ENCODE measurements around the gene GABBR2.
A peak's percentile ranks its signal among the peaks of the same experiment; 100 is the strongest.
"Not testable (repeated sequence)": the region's sequence is repeated elsewhere in the genome, so short reads cannot be mapped to it uniquely, and the experiment has no call there.

GABBR2 gene

GRCh38 chr9:98280162-98280561 is 428.6 kb downstream of the GABBR2 start:
- DNase-seq = no peak

- no peak for DNase-seq
Measured at GRCh38 chr9:98276907-98277469, 431.7 kb downstream of the GABBR2 start.

GRCh38 chr9:98275159-98275558 is 433.6 kb downstream of the GABBR2 start:
- no peak for DNase-seq

DNA sequence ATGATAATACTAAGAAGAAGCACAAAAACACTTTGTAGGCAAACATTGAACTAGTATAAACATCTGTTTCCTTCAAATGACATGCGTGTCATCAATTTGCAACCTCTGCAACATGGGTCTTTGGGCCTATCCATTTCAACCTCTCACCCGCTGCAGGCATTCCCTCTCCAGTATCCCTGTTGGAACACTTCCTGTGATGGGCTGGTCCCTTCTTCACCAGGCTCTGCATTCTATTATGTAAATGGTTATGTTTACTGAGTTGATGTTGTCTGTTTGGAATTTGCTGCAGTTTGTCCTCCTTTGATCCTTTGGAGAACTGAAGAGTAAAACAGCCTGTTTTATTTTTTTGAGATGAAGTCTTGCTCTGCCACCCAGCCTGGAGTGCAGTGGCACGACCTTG is 436.7 kb downstream of the GABBR2 start:
- DNase-seq = no peak

- no peak for DNase-seq
Measured at GRCh38 chr9:98271479-98271878, 437.3 kb downstream of the GABBR2 start.

- not testable (repeated sequence) for DNase-seq
Measured at GRCh38 chr9:98270284-98270683, 438.5 kb downstream of the GABBR2 start.

DNA sequence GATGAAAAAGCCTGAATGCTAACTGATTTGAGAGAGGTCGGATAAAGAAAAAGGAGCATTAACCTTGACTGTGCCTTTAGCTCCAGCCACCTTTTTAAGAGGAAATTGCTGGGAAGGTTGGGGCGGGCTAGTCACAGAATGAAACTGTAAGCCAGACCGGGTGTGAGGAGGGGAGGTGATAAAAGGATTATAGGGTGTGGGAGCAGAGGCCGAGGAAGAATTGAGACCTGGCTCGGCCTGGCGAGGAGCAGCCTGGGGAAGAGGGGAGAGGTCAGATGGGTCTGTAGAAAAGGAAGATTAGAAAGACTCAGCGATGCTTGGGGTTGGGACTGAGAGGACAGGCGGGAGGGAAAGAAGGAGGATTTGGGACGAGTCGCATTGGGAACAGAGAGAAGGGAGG is 439.1 kb downstream of the GABBR2 start:
- not testable (repeated sequence) for DNase-seq

DNA sequence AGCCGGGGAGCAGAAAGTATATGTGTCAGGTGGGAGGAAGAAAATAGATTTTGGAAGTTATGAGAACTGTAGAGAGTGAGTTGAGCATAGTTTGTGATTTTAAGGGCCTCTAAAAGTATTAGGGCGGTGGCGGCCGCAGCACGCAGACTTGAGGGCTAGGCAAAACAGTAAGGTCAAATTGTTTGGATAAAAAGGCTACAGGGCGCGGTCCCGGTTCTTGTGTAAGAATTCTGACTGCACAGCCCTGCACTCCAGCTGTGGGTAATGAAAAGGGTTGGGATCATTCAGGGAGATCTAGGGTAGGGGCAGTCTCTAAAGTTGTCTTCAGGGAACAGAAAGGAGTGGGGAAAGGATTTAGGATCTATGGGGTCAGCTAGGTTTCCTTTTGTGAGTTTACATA is 441.2 kb downstream of the GABBR2 start:
- DNase-seq = not testable (repeated sequence)

- DNase-seq = no peak
Measured at GRCh38 chr9:98264516-98264915, 444.2 kb downstream of the GABBR2 start.

DNA sequence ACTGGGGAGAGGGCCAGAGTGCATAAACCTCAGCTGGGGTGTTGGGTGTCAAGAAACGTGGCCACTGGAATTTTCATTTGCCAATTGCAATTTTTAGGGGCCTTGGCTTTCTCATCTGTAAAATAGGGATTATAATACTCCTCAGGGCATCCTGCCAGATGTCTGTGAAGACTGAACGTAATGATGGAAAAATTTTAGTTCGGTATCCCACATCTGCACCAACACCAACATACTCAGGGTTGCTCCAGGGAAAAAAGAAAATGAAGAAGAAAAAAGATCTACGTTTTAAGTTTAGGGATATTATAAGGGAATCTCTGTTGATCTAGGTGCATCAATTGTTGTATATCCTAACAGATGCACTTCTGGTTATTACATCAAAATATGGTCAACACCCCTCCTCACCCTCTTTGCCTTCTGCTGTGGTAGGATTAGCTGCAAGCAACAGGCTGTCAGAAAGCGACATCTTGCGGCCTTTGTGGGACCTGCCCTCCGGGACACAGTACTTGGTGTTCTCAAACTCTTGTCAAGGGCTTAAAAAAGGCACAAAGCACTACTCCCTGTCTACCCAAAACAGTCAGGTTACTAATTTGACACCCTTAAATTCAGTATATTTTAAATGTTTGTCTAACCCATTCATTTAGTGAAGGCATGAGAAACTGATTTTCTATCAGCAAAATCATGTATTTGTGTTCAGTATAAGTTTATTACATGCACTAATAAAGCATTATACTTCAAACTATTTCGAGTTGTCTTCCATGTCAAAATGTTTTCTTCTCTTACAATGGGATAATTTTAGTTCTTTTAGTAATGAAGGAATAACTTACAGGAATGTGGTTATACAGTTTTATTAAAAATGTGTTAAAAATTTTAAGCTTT is 445.0 kb downstream of the GABBR2 start:
- peak; percentile 76 for DNase-seq

- DNase-seq = no peak
Measured at GRCh38 chr9:98263080-98263479, 445.7 kb downstream of the GABBR2 start.

DNA sequence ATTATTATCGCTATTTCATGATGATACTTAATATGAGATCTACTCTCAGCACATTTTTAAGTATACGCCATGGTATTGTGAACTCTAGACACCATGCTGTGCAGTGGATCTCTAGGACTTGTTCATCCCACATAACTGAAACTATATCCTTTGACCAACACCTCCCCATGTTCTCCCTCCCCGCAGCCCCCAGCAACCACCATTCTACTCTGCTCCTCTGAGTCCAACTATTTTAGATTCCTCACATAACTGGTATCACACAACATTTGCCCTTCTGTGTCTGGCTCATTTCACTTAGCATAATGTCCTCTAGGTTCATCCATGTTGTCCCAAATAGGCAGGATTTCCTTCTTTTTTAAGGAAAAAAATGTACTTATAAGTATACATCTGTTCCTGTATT is 446.7 kb downstream of the GABBR2 start:
- DNase-seq = peak; percentile 27

DNA sequence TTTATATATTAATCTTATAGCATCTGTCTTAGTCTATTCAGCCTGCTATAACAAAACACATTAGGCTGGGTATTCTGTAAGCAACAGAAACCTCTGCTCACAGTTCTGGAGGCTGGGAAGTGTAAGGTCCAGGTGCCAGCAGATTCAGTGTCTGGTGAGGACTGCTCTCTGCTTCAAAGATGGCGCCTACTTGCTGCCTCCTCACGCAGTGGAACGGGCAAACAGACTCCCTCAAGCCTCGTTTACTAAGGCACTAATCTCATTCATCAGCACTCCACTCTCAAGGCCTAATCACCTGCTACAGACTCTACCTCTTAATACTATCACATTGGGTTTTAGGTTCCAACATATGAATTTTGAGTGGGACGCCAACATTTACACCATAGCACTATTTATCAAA is 448.1 kb downstream of the GABBR2 start:
- DNase-seq = no peak

- DNase-seq = no peak
Measured at GRCh38 chr9:98259791-98260190, 448.9 kb downstream of the GABBR2 start.

DNA sequence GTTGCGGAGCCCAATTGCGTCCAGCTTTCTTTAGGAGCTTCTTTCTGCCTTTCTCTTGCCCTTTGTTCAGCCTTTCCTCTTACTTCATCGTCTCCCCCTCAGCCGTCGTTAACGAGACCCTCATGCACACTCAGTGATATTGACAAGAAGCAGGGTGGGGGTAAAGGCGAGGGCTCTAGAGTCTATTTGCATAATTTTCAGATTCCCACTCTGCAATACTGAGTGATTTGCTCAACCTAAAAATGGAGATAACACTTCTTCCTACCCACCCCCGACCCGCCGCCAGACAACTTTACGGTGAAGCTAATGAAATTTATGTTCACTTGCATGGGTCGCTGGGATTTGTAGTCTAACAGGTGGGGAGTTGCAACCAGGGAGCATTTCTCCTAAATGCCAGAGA is 452.0 kb downstream of the GABBR2 start:
- no peak for DNase-seq

DNA sequence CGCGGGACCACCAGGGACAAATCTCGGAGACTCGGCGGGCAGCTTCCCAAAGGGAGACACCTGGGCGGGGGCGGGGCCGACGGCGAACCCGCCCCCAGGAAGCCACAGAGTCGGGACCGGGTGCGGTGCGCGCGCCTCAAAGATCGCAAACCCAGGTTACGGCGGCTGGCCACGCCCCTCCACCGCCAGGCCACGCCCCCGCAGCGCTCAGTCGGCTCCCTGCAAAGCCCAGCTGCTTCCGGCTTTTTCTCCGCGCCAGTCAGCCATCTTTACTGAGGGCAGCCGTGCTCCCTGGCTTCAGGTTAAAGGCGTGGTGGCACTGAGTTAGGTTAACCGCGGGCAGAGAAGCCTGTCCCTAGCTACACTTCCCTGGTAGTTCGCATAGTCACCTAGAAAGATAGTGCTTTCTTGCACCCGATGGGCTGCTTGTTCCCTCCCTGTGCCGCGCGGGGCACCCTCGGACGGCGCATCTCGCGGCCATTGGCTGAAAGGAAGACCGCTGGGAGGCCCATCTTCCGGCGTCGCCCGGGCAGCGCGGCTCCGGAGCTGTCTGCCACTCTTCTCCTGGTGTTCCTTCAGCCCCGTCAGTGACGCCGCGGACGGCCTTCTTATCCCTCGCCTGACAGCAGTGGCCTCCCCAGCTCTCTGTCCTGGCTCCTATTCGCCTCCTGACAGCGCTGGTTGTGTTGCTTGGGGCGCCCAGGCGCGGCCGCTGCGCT is 453.0 kb downstream of the GABBR2 start, which contains the start of gene TBC1D2:
TBC1D2 (minus strand) TSS at position 72 of the 719 bp plus-strand sequence. CDS start 108 bp downstream, outside the sequence.
- peak; percentile 90 for DNase-seq

- DNase-seq = peak; percentile 63
Measured at GRCh38 chr9:98255061-98255577, 453.6 kb downstream of the GABBR2 start.

GRCh38 chr9:98254228-98255060 is 454.3 kb downstream of the GABBR2 start:
- no peak for DNase-seq

GRCh38 chr9:98253565-98253964 is 455.2 kb downstream of the GABBR2 start:
- DNase-seq = no peak

- peak; percentile 88 for DNase-seq
Measured at GRCh38 chr9:98251551-98251950, 457.2 kb downstream of the GABBR2 start.

DNA sequence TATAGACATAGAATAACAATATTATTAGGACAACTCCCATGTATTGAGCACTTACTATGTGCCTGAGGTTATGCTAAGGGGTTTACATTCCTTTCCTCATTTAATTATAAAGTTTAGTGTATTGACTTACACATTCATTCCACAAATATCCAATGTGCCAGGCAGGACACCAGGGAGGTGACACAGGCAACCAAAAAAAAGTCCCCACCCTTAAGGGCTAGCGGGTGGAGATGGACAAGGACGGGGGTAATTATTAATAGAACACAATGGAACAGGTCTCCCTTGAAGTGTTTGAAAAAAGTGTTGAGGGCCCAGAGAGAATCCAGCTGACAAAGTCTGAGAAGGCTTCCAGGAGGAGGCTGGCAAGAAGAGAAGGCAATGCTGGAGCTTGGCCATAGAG is 459.0 kb downstream of the GABBR2 start:
- DNase-seq = peak; percentile 32
